H1 (cell line): ENCODE measurements around the gene GNAQ. TPM values are rescaled to one million over a fixed set of nuclear protein-coding genes. Genes with fewer than 3 reads are reported as not detected.
A peak's percentile ranks its signal among the peaks of the same experiment; 100 is the strongest.

Experiments
- CTCF ChIA-PET: fragments of 300-600 bp; sonication (Branson Sonifier 250); formaldehyde crosslinking; loops from one replicate; lab custom pipeline; 2021; ENCODE audit not compliant: partially characterized antibody; lab: Charles Lee
- POLR2A ChIA-PET: fragments of 300-600 bp; sonication (Branson Sonifier 250); formaldehyde crosslinking; loops from one replicate; lab custom pipeline; 2021; ENCODE audit warnings: inconsistent platforms; ENCODE audit not compliant: partially characterized antibody; lab: Charles Lee
- DNase-seq, 2 experiments: peaks; one replicate each; pipeline versions ENCODE4 v3.0.0 to v3.0.0-alpha.2; 2010 to 2022; ENCODE audit warnings: low spot score in 2 of 2, low read depth in 1 of 2, mixed read lengths in 1 of 2
- FAIRE-seq: peaks from 2 replicates; lab custom pipeline; 2011; peaks lifted over from hg19 to GRCh38; lab: Jason Lieb, UNC
- H2AFZ ChIP-seq: 2 replicates; pipeline ENCODE4 v1.8.1; 2012; ENCODE audit warnings: low read length, inconsistent platforms
- H2AK5ac ChIP-seq: 2 replicates; pipeline ENCODE4 v1.6.1; 2013; ENCODE audit warnings: low read depth, low read length
- H2BK120ac ChIP-seq: replicated peaks from 2 replicates; pipeline ENCODE3; 2013; ENCODE audit warnings: low read depth, low read length, inconsistent platforms
- H2BK12ac ChIP-seq: 2 replicates; pipeline ENCODE4 v1.6.1; 2013; ENCODE audit warnings: low read depth, low read length
- H2BK15ac ChIP-seq: 2 replicates; pipeline ENCODE4 v1.6.1; 2013; ENCODE audit warnings: low read length
- H2BK20ac ChIP-seq: 2 replicates; pipeline ENCODE4 v1.6.1; 2013; ENCODE audit warnings: low read length
- H2BK5ac ChIP-seq: 2 replicates; pipeline ENCODE4 v1.6.1; 2013; ENCODE audit warnings: low read depth, low read length
- H3K14ac ChIP-seq: 2 replicates; pipeline ENCODE4 v1.6.1; 2013; ENCODE audit warnings: inconsistent platforms; ENCODE audit not compliant: insufficient read length
- H3K18ac ChIP-seq: 2 replicates; pipeline ENCODE4 v1.6.1; 2013; ENCODE audit warnings: low read length; ENCODE audit errors: extremely low read depth
- H3K23ac ChIP-seq: 2 replicates; pipeline ENCODE4 v1.6.1; 2013; ENCODE audit warnings: inconsistent platforms; ENCODE audit not compliant: insufficient read length
- H3K23me2 ChIP-seq: 2 replicates; pipeline ENCODE4 v1.6.1; 2013; ENCODE audit warnings: low read depth, low read length
- H3K27ac ChIP-seq: 2 replicates; pipeline ENCODE4 v1.6.1; 2011; ENCODE audit warnings: low read depth, low read length, inconsistent platforms
- H3K27me3 ChIP-seq, 4 experiments: replicated peaks in 1 of 4; 1 replicate in 1 of 4; 2 replicates in 3 of 4; pipeline versions ENCODE4 v1.6.1 to v1.8.1; 2011 to 2013; ENCODE audit warnings: low read length in 3 of 4, mild to moderate bottlenecking in 3 of 4, inconsistent platforms in 2 of 4, mixed read lengths in 2 of 4, moderate library complexity in 1 of 4; ENCODE audit not compliant: control insufficient read depth in 3 of 4, insufficient read depth in 3 of 4; ENCODE audit errors: extremely low read depth in 1 of 4
- H3K36me3 ChIP-seq, 4 experiments: 2 replicates each; pipeline versions ENCODE4 v1.6.1 to v1.8.1; 2011 to 2013; ENCODE audit warnings: mild to moderate bottlenecking in 4 of 4, low read length in 3 of 4, moderate library complexity in 2 of 4, control low read depth in 1 of 4, inconsistent platforms in 1 of 4; ENCODE audit not compliant: insufficient read depth in 4 of 4, control insufficient read depth in 2 of 4
- H3K4ac ChIP-seq: replicated peaks from 2 replicates; pipeline ENCODE3; 2013; ENCODE audit warnings: low read length, low read depth, mixed read lengths, inconsistent platforms; ENCODE audit not compliant: insufficient read length
- H3K4me1 ChIP-seq, 4 experiments: replicated peaks in 1 of 4; 1 replicate in 1 of 4; 2 replicates in 3 of 4; pipeline versions ENCODE4 v1.6.1 to v1.8.1; 2011 to 2013; ENCODE audit warnings: low read length in 3 of 4, inconsistent platforms in 2 of 4, mixed read lengths in 1 of 4; ENCODE audit not compliant: insufficient read depth in 4 of 4, control insufficient read depth in 3 of 4
- H3K4me2 ChIP-seq, 2 experiments: 2 replicates each; pipeline versions ENCODE4 v1.6.1 to v1.8.1; 2011 to 2013; ENCODE audit warnings: low read depth in 2 of 2, low read length in 2 of 2, control low read depth in 1 of 2, inconsistent platforms in 1 of 2, mild to moderate bottlenecking in 1 of 2; ENCODE audit not compliant: insufficient read depth in 1 of 2
- H3K4me3 ChIP-seq, 4 experiments: fragments of 200-600, 300-600 bp in 1 of 4; sonication (generic), shearing (Covaris generic), sonication (Bioruptor Twin) in 1 of 4; 2 replicates each; pipeline versions ENCODE4 v1.5.1 to v1.8.1; 2011 to 2016; ENCODE audit warnings: low read length in 4 of 4, low read depth in 3 of 4, control low read depth in 2 of 4, inconsistent platforms in 2 of 4, mild to moderate bottlenecking in 2 of 4, mixed read lengths in 1 of 4, moderate library complexity in 1 of 4; ENCODE audit not compliant: insufficient read depth in 2 of 4; ENCODE audit errors: extremely low read depth in 1 of 4
- H3K56ac ChIP-seq: replicated peaks from 2 replicates; pipeline ENCODE3; 2013; ENCODE audit warnings: low read depth, mild to moderate bottlenecking, mixed read lengths, low read length, inconsistent platforms; ENCODE audit not compliant: insufficient read length
- H3K79me1 ChIP-seq: 2 replicates; pipeline ENCODE4 v1.6.1; 2013; ENCODE audit warnings: low read depth, low read length, control low read depth
- H3K79me2 ChIP-seq, 2 experiments: 2 replicates each; pipeline versions ENCODE4 v1.6.1 to v1.8.1; 2012 to 2013; ENCODE audit warnings: low read length in 2 of 2, mild to moderate bottlenecking in 2 of 2, inconsistent platforms in 1 of 2; ENCODE audit not compliant: insufficient read depth in 2 of 2, control insufficient read depth in 1 of 2
- H3K9ac ChIP-seq, 4 experiments: replicated peaks in 1 of 4; 1 replicate in 1 of 4; 2 replicates in 3 of 4; pipeline versions ENCODE4 v1.6.1 to v1.8.1; 2011 to 2013; ENCODE audit warnings: low read depth in 3 of 4, low read length in 3 of 4, control low read depth in 2 of 4, mild to moderate bottlenecking in 2 of 4, moderate library complexity in 2 of 4, inconsistent platforms in 1 of 4; ENCODE audit errors: extremely low read depth in 1 of 4
- H3K9me3 ChIP-seq, 2 experiments: 2 replicates each; pipeline versions ENCODE4 v1.6.1 to v1.8.1; 2012 to 2013; ENCODE audit warnings: mild to moderate bottlenecking in 2 of 2, moderate library complexity in 2 of 2, control low read depth in 1 of 2, inconsistent platforms in 1 of 2, low read depth in 1 of 2, low read length in 1 of 2, mixed read lengths in 1 of 2; ENCODE audit not compliant: insufficient read depth in 2 of 2
- H4K20me1 ChIP-seq, 2 experiments: replicated peaks in 1 of 2; 2 replicates each; pipeline versions ENCODE3 to v1.8.1; 2011 to 2013; ENCODE audit warnings: inconsistent platforms in 2 of 2, low read length in 2 of 2, mild to moderate bottlenecking in 1 of 2; ENCODE audit not compliant: insufficient read depth in 2 of 2, control insufficient read depth in 1 of 2
- H4K5ac ChIP-seq: 2 replicates; pipeline ENCODE4 v1.6.1; 2013; ENCODE audit warnings: low read length, low read depth, mixed read lengths, inconsistent platforms; ENCODE audit not compliant: insufficient read length
- H4K8ac ChIP-seq: 2 replicates; pipeline ENCODE4 v1.8.0; 2013; ENCODE audit warnings: mild to moderate bottlenecking, moderate library complexity, low read length, inconsistent platforms; ENCODE audit not compliant: insufficient read depth; ENCODE audit errors: extremely low read depth
- H4K91ac ChIP-seq: replicated peaks from 2 replicates; pipeline ENCODE3; 2013; ENCODE audit warnings: low read length, mixed read lengths, inconsistent platforms; ENCODE audit not compliant: insufficient read length
- JUND ChIP-seq: IDR thresholded peaks from 2 replicates; pipeline ENCODE4 v1.6.1; 2011; ENCODE audit warnings: mild to moderate bottlenecking, improper control_type of control experiment, low read length
- PHF8 ChIP-seq: fragments of 200-600 bp; sonication (generic); conservative IDR thresholded peaks from 2 replicates; pipeline ENCODE4 v1.7.1; 2012; ENCODE audit warnings: low read depth, mild to moderate bottlenecking, inconsistent platforms, low read length, moderate library complexity
- RFX5 ChIP-seq: IDR thresholded peaks from 2 replicates; pipeline ENCODE4 v1.6.1; 2011; ENCODE audit warnings: low read depth, low read length, improper control_type of control experiment, borderline replicate concordance
- WGBS, 2 experiments: shearing (Covaris generic) in 1 of 2; methylation state at CpG; one replicate each; pipeline versions ENCODE4 v1.1.6 to v1.1.7; 2013 to 2015; ENCODE audit warnings: low lambda C conversion rate in 2 of 2, mixed read lengths in 2 of 2, inconsistent platforms in 1 of 2, low coverage in 1 of 2, missing lambda C conversion rate in 1 of 2; ENCODE audit not compliant: insufficient replicate concordance in 2 of 2, insufficient coverage in 1 of 2, insufficient read length in 1 of 2; ENCODE audit errors: extremely low coverage in 1 of 2, missing lambda C conversion rate in 1 of 2; 5-methylcytosine and 5-hydroxymethylcytosine counted together
- polyA plus RNA-seq, 7 experiments: library from polyadenylated mRNA; depleted of rRNA in 3 of 7; stranded (reverse) in 5 of 7; unstranded in 2 of 7; fragments of >200 nt in 5 of 7; fragments of 200-250 nt in 2 of 7; gene quantifications; 1 replicate in 5 of 7; 2 replicates in 1 of 7; 4 replicates in 1 of 7; pipeline versions ENCODE4 v1.2.1 to v1.2.3, GENCODE V29; 2011 to 2013; ENCODE audit warnings: missing spikeins in 2 of 7, mixed read lengths in 2 of 7
- total RNA-seq: library from RNA; stranded (reverse); fragmentation: NEBNext Ultra II Directional; extraction: Animal tissue kit (Norgen Biotek cat#: 25700); gene quantifications from 2 replicates; pipeline ENCODE4 v1.2.1, GENCODE V29; 2021
- TF ChIP-seq, protein P1 (sequence below): IDR thresholded peaks from 2 replicates; pipeline ENCODE4 v1.6.1; 2011; ENCODE audit warnings: low read depth, mild to moderate bottlenecking, low read length; ENCODE audit not compliant: insufficient read depth

The GNAQ gene
- total and polyA plus RNA-seq, 2 of the 8 experiments (the other 6 are each of a cell fraction or from before 2014, with no cell fraction given), result 22.8 to 63.8 TPM

DNA sequence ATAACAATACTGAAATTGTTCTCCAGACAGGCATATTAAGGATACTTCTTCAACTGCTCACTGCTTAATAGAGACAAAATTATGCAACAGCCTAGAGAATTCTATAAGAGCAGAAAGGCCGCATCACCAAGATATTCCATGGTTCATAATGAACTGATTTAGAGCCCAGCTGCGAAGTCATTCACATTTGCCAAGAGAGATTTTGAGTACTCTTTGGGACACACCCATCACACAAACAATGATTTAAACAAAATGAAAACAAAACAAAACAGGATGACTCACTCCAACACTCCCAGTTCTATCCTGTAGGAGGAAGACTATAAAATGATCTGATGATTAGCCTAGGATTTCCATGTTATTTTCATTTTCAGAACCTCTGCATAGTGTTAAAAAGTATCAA, 237.8 kb downstream of the GNAQ start:
- no peak overlapping the region for H3K9ac ChIP-seq

More for the DNA sequence above, 237.8 kb downstream of the GNAQ start:
- no peak overlapping the region for H3K4me3 ChIP-seq
- no peak overlapping the region for H4K91ac ChIP-seq
- H2BK12ac ChIP-seq, result no peak overlapping the region
- ChIA-PET CTCF (interaction anchor here (0.6 to 0.9 kb wide), 2 partner anchors 376 to 1033 kb away, joined by 3 read pairs; no protein-coding TSS in a partner anchor), POLR2A (no interaction called here)
- no peaks in the 10 kb centered on the region for H3K79me1 ChIP-seq
- H3K27me3 ChIP-seq, result no peaks in the 10 kb centered on the region
- H3K9me3 ChIP-seq, result no peaks in the 10 kb centered on the region
- H3K18ac ChIP-seq, result no peak overlapping the region
- H4K5ac ChIP-seq, result no peak overlapping the region
- H2BK20ac ChIP-seq, result no peak overlapping the region
- H3K14ac ChIP-seq, result no peak overlapping the region
- no peaks in the 10 kb centered on the region for H4K20me1 ChIP-seq
- H2BK15ac ChIP-seq, result no peak overlapping the region
- DNase-seq (no peak), FAIRE-seq (no peak)
- H3K79me2 ChIP-seq, result no peaks in the 10 kb centered on the region
- no peak overlapping the region for H3K56ac ChIP-seq
- H3K23me2 ChIP-seq, result no peaks in the 10 kb centered on the region
- no peak overlapping the region for H2AFZ ChIP-seq
- TF ChIP-seq PHF8, result no peak
- TF ChIP-seq, protein P1, sequence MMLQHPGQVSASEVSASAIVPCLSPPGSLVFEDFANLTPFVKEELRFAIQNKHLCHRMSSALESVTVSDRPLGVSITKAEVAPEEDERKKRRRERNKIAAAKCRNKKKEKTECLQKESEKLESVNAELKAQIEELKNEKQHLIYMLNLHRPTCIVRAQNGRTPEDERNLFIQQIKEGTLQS, result no peak
- TF ChIP-seq RFX5, result no peak
- peak; percentile 72; the same call in 1 of the 2 replicates for TF ChIP-seq JUND
- no peak overlapping the region for H3K4ac ChIP-seq
- H2AK5ac ChIP-seq, result no peak overlapping the region
- H4K8ac ChIP-seq, result no peak overlapping the region
- H3K36me3 ChIP-seq, result peaks cover 0 to 3% (median 0%) of the 10 kb centered on the region in 4 experiments; a peak in 1 of 8 replicates
- H3K4me2 ChIP-seq, result no peak overlapping the region
- H2BK120ac ChIP-seq, result no peak overlapping the region
- no peak overlapping the region for H3K27ac ChIP-seq
- H3K4me1 ChIP-seq, result no peaks in the 10 kb centered on the region
- 94% methylated on average over 2 of the region's 2 CpGs; no CpG with 5 or more reads in 1 of the 2 experiments for WGBS, 2 experiments
- no peak overlapping the region for H3K23ac ChIP-seq
- no peak overlapping the region for H2BK5ac ChIP-seq
